HepG2 (cell line): ENCODE data around the gene ACACA. TPM values are rescaled to one million over a fixed set of nuclear protein-coding genes. Genes with fewer than 3 reads are reported as not detected.

Experiments
- ATAC-seq: fragments of 200-7000 bp; cut with Tn5 transposase; 3 replicates; pipeline ENCODE4 v1.9.1; 2020; ENCODE audit warnings: mild to moderate bottlenecking, moderate library complexity
- BruUV-seq: library from RNA; stranded (reverse); fragments of 400-500 nt; replicated peaks from 2 replicates; lab custom pipeline; 2021; lab: Mats Ljungman, UMichigan
- CTCF ChIA-PET: fragments of 300-600 bp; formaldehyde crosslinking; extraction: SDS; loops from one replicate; lab custom pipeline; 2021; ENCODE audit warnings: low total read pairs, inconsistent platforms, low intra/inter-chr PET ratio; lab: Yijun Ruan, JAX
- POLR2A ChIA-PET: fragments of 350-600 bp; sonication (Branson Sonifier 250); formaldehyde crosslinking; loops from one replicate; lab custom pipeline; 2020; ENCODE audit warnings: antibody characterized with exemption, inconsistent platforms; lab: Yijun Ruan, JAX
- DNase-seq: peaks from one replicate; pipeline ENCODE4 v3.0.0-alpha.2; 2015; ENCODE audit warnings: low spot score
- FAIRE-seq: peaks from 3 replicates; lab custom pipeline; 2011; peaks lifted over from hg19 to GRCh38; lab: Jason Lieb, UNC
- H2AFZ ChIP-seq: one replicate; pipeline ENCODE4 v1.6.1; 2011; ENCODE audit warnings: low read length, inconsistent platforms
- H3K27ac ChIP-seq: fragments of 300-600 bp; 3 replicates; pipeline ENCODE4 v1.8.0; 2011; ENCODE audit warnings: mixed run types, mild to moderate bottlenecking, mixed read lengths, low read length, inconsistent platforms; ENCODE audit not compliant: insufficient read depth; ENCODE audit errors: extremely low read length
- H3K27me3 ChIP-seq, 2 experiments: fragments of 200-600 bp in 1 of 2; 2 replicates in 1 of 2; 3 replicates in 1 of 2; pipeline versions ENCODE4 v1.6.0 to v1.8.0; 2011; ENCODE audit warnings: low read length in 2 of 2, mild to moderate bottlenecking in 2 of 2, moderate library complexity in 2 of 2, inconsistent platforms in 1 of 2; ENCODE audit not compliant: insufficient read depth in 2 of 2, control insufficient read depth in 1 of 2
- H3K36me3 ChIP-seq, 2 experiments: fragments of 200-600 bp in 1 of 2; replicated peaks in 1 of 2; 2 replicates in 1 of 2; 3 replicates in 1 of 2; pipeline versions ENCODE4 v1.5.1 to v1.8.0; 2011; ENCODE audit warnings: low read length in 2 of 2, inconsistent platforms in 1 of 2; ENCODE audit not compliant: insufficient read depth in 2 of 2, control insufficient read depth in 1 of 2
- H3K4me1 ChIP-seq: 2 replicates; pipeline ENCODE4 v1.5.1; 2012; ENCODE audit warnings: low read length, inconsistent platforms; ENCODE audit not compliant: insufficient read depth
- H3K4me2 ChIP-seq: 2 replicates; pipeline ENCODE4 v1.6.0; 2011; ENCODE audit warnings: low read depth, low read length, inconsistent platforms
- H3K4me3 ChIP-seq, 3 experiments: fragments of 200-600 bp in 1 of 3; sonication (generic), shearing (Covaris generic) in 1 of 3; replicated peaks in 1 of 3; 2 replicates each; pipeline ENCODE4 v1.5.1; 2011 to 2016; ENCODE audit warnings: low read length in 3 of 3, inconsistent platforms in 2 of 3, low read depth in 2 of 3, mild to moderate bottlenecking in 2 of 3, control low read depth in 1 of 3, mixed read lengths in 1 of 3; ENCODE audit not compliant: insufficient read depth in 1 of 3
- H3K79me2 ChIP-seq: one replicate; pipeline ENCODE4 v1.6.1; 2011; ENCODE audit warnings: low read length, inconsistent platforms; ENCODE audit not compliant: insufficient read depth
- H3K9ac ChIP-seq: 2 replicates; pipeline ENCODE4 v1.6.0; 2011; ENCODE audit warnings: mild to moderate bottlenecking, low read depth, low read length, inconsistent platforms; ENCODE audit not compliant: insufficient read depth
- H3K9me3 ChIP-seq: 2 replicates; pipeline ENCODE4 v1.5.1; 2012; ENCODE audit warnings: mild to moderate bottlenecking, low read length
- H4K20me1 ChIP-seq: 2 replicates; pipeline ENCODE4 v1.6.0; 2011; ENCODE audit warnings: inconsistent platforms, mild to moderate bottlenecking, low read length, moderate library complexity; ENCODE audit not compliant: insufficient read depth
- BRF2 ChIP-seq: sonication (generic); formaldehyde crosslinking; IDR thresholded peaks from 2 replicates; pipeline ENCODE4 v1.8.1; 2022; ENCODE audit warnings: mild to moderate bottlenecking, missing genetic modification reagents
- CHD4 ChIP-seq: fragments of 200-600 bp; sonication (generic); IDR thresholded peaks from 2 replicates; pipeline ENCODE4 v1.7.0; 2017; ENCODE audit warnings: mild to moderate bottlenecking, low read length, borderline replicate concordance
- ISX ChIP-seq: sonication (generic); formaldehyde crosslinking; conservative IDR thresholded peaks from 2 replicates; pipeline ENCODE4 v1.5.0; 2020; ENCODE audit warnings: missing genetic modification reagents
- KLF11 ChIP-seq: IDR thresholded peaks from 2 replicates; pipeline ENCODE4 v1.6.1; 2016; ENCODE audit warnings: missing compliant biosample characterization
- NCOA2 ChIP-seq: sonication (generic); formaldehyde crosslinking; IDR thresholded peaks from 2 replicates; pipeline ENCODE4 v1.8.0; 2022; ENCODE audit warnings: inconsistent platforms
- NR2C2 ChIP-seq: sonication (generic); formaldehyde crosslinking; IDR thresholded peaks from 2 replicates; pipeline ENCODE4 v1.4.0; 2020; ENCODE audit warnings: missing genetic modification reagents, mild to moderate bottlenecking, moderate library complexity, borderline replicate concordance
- PCBP2 ChIP-seq: fragments of 200-400 bp; formaldehyde crosslinking; optimal IDR thresholded peaks from 2 replicates; pipeline ENCODE3; 2018; ENCODE audit warnings: low read length, low read depth; ENCODE audit not compliant: poor library complexity, severe bottlenecking
- TFE3 ChIP-seq: IDR thresholded peaks from 2 replicates; pipeline ENCODE4 v1.6.1; 2016
- ZBTB34 ChIP-seq: sonication (generic); formaldehyde crosslinking; IDR thresholded peaks from 2 replicates; pipeline ENCODE4 v1.8.0; 2022; ENCODE audit warnings: mild to moderate bottlenecking, missing genetic modification reagents
- ZNF17 ChIP-seq: sonication (generic); formaldehyde crosslinking; IDR thresholded peaks from 2 replicates; pipeline ENCODE4 v1.5.0; 2020; ENCODE audit warnings: mild to moderate bottlenecking, missing genetic modification reagents
- ZNF780A ChIP-seq: sonication (generic); formaldehyde crosslinking; IDR thresholded peaks from 2 replicates; pipeline ENCODE4 v1.8.0; 2022; ENCODE audit warnings: mild to moderate bottlenecking, missing genetic modification reagents, moderate library complexity
- WGBS: methylation state at CpG from one replicate; pipeline ENCODE4 v1.1.6; 2017; ENCODE audit warnings: low lambda C conversion rate; 5-methylcytosine and 5-hydroxymethylcytosine counted together
- in situ Hi-C: cut with HindIII; loops from 2 replicates; pipeline ENCODE4 v1.10.0; 2017; ENCODE audit warnings: low pct_unique_long_range_greater_than_20kb; ENCODE audit not compliant: extremely low pct_ligation_motif_present
- intact Hi-C: fragments of 100-400 bp; cut with micrococcal nuclease; formaldehyde crosslinking; loops from one replicate; pipeline ENCODE4 v1.10.0; 2022; ENCODE audit not compliant: unreplicated experiment
- polyA plus RNA-seq, 8 experiments: library from polyadenylated mRNA; depleted of rRNA in 3 of 8; stranded (reverse) in 7 of 8; unstranded in 1 of 8; fragments of >200 nt; fragmentation: Illumina TruSeq in 4 of 8; extraction: Trizol in 4 of 8; gene quantifications; 2 replicates each; pipeline versions ENCODE4 v1.2.1 to v1.2.3, GENCODE V29; 2011 to 2016; ENCODE audit warnings: low read depth in 4 of 8, missing spikeins in 1 of 8, mixed read lengths in 1 of 8; ENCODE audit not compliant: insufficient read depth in 1 of 8
- total RNA-seq, 5 experiments: library from RNA; depleted of rRNA; stranded (reverse); fragments of >200 nt; fragmentation: Illumina TruSeq; extraction: Trizol; gene quantifications; 2 replicates each; pipeline ENCODE4 v1.2.3, GENCODE V29; 2016; ENCODE audit warnings: low read depth in 1 of 5

Gene ACACA
- total and polyA plus RNA-seq, 2 of the 13 experiments (the other 11 are each of a cell fraction or from before 2014, with no cell fraction given): 39.2 to 47.2 TPM

GRCh38 chr17:37039269-37039668 lies 367.4 kb downstream of the ACACA start:
- no peak for TF ChIP-seq ZNF780A (CRISPR knock-in tag)
- TF ChIP-seq KLF11 (CRISPR knock-in tag): no peak
- TF ChIP-seq TFE3: no peak
- TF ChIP-seq ZNF17 (CRISPR knock-in tag): no peak
- TF ChIP-seq BRF2 (CRISPR knock-in tag): no peak
- TF ChIP-seq CHD4: no peak
- TF ChIP-seq NCOA2: no peak
- TF ChIP-seq PCBP2: no peak
- no peak for TF ChIP-seq ZBTB34
- TF ChIP-seq NR2C2 (CRISPR knock-in tag): no peak
- no peak for TF ChIP-seq ISX
- TF ChIP-seq, all 625 proteins: peak for 0
- TSS peak; percentile 45 for BruUV-seq
- H3K36me3 ChIP-seq: peaks cover 0 to 13% of the 10 kb centered on the region in 2 experiments; a peak in 4 of 5 replicates
- 90% methylated on average over 6 of the region's 6 CpGs for WGBS
- intact Hi-C loops: no loop called here
- DNase-seq (no peak), ATAC-seq (no peak), FAIRE-seq (no peak)
- H3K9me3 ChIP-seq: no peaks in the 10 kb centered on the region
- H4K20me1 ChIP-seq: no peaks in the 10 kb centered on the region
- POLR2A ChIA-PET: no interaction called here
- H3K79me2 ChIP-seq: no peaks in the 10 kb centered on the region
- no peak overlapping the region for H3K4me3 ChIP-seq
- H3K9ac ChIP-seq: no peak overlapping the region
- H3K4me1 ChIP-seq: peaks cover 21% of the 10 kb centered on the region
- in situ Hi-C loops: no loop called here
- CTCF ChIA-PET: no interaction called here
- no peak overlapping the region for H3K4me2 ChIP-seq
- H3K27ac ChIP-seq: no peak overlapping the region
- no peak overlapping the region for H2AFZ ChIP-seq
- no peaks in the 10 kb centered on the region for H3K27me3 ChIP-seq
